Left ventricle myocardium inferior (tissue), 1 donor: ENCODE results near the gene IL26. TPM values are rescaled to one million over a fixed set of nuclear protein-coding genes. Genes with fewer than 3 reads are reported as not detected.

Source experiments
- DNase-seq: peaks from one replicate; pipeline ENCODE4 v3.0.0-alpha.2; 2020
- H3K27ac ChIP-seq: fragments of 200-600 bp; replicated peaks from 2 replicates; pipeline ENCODE4 v1.8.0; 2021
- H3K27me3 ChIP-seq: fragments of 200-600 bp; 2 replicates; pipeline ENCODE4 v1.8.0; 2021; ENCODE audit warnings: low read depth
- H3K36me3 ChIP-seq: fragments of 200-600 bp; 2 replicates; pipeline ENCODE4 v1.8.0; 2021
- H3K4me1 ChIP-seq: fragments of 200-600 bp; 2 replicates; pipeline ENCODE4 v1.8.0; 2021
- H3K4me3 ChIP-seq: fragments of 200-600 bp; 2 replicates; pipeline ENCODE4 v1.8.0; 2021; ENCODE audit warnings: mild to moderate bottlenecking, moderate library complexity
- H3K9me3 ChIP-seq: fragments of 200-600 bp; replicated peaks from 2 replicates; pipeline ENCODE4 v1.8.0; 2021
- CTCF ChIP-seq: fragments of 200-600 bp; IDR thresholded peaks from 2 replicates; pipeline ENCODE4 v1.8.0; 2021; ENCODE audit warnings: antibody characterized with exemption, mild to moderate bottlenecking, borderline replicate concordance
- intact Hi-C: fragments of 100-400 bp; cut with micrococcal nuclease; formaldehyde crosslinking; loops from one replicate; pipeline ENCODE4 v1.11.0; 2022
- total RNA-seq: library from RNA; stranded (reverse); fragmentation: NEBNext Ultra II Directional; extraction: Animal tissue kit (Norgen Biotek cat#: 25700); gene quantifications from one replicate; pipeline ENCODE4 v1.2.1, GENCODE V29; 2021
- donor health status: DM: no; HTN: yes; CAD: no; lungs with severe emphysema.

IL26 gene
- total RNA-seq, 1 donor from 2014 or later, result not detected

- intact Hi-C loops, result no loop called here
- TF ChIP-seq CTCF, result no peak
- Histone ChIP-seq H3K27me3 (no peaks in the 10 kb centered on the region), H3K36me3 (no peaks in the 10 kb centered on the region), H3K4me3 (no peak overlapping the region), H3K9me3 (no peaks in the 10 kb centered on the region), H3K27ac (no peak overlapping the region), H3K4me1 (no peaks in the 10 kb centered on the region)
- DNase-seq, result no peak
These were observed 43.4 kb upstream of the IL26 start for GRCh38 chr12:68268967-68269366.

GRCh38 chr12:68267892-68268396, 42.3 kb upstream of the IL26 start:
- H3K36me3 ChIP-seq, result no peaks in the 10 kb centered on the region
- H3K27me3 ChIP-seq, result no peaks in the 10 kb centered on the region
- intact Hi-C loops, result no loop called here
- H3K27ac ChIP-seq, result no peak overlapping the region
- no peaks in the 10 kb centered on the region for H3K9me3 ChIP-seq
- H3K4me1 ChIP-seq, result no peaks in the 10 kb centered on the region
- no peak for DNase-seq
- no peak for TF ChIP-seq CTCF
- no peak overlapping the region for H3K4me3 ChIP-seq

- H3K4me1 ChIP-seq, result no peaks in the 10 kb centered on the region
- H3K27me3 ChIP-seq, result no peaks in the 10 kb centered on the region
- no peak overlapping the region for H3K4me3 ChIP-seq
- no peaks in the 10 kb centered on the region for H3K9me3 ChIP-seq
- TF ChIP-seq CTCF, result no peak
- no peak overlapping the region for H3K27ac ChIP-seq
- intact Hi-C loops, result no loop called here
- H3K36me3 ChIP-seq, result no peaks in the 10 kb centered on the region
- DNase-seq, result no peak
These were observed 39.2 kb upstream of the IL26 start for GRCh38 chr12:68264857-68265256.

GRCh38 chr12:68264158-68264855, 38.7 kb upstream of the IL26 start:
- Histone ChIP-seq H3K36me3 (no peaks in the 10 kb centered on the region), H3K9me3 (no peaks in the 10 kb centered on the region), H3K27me3 (peaks cover 4% of the 10 kb centered on the region), H3K4me1 (no peaks in the 10 kb centered on the region), H3K27ac (no peak overlapping the region), H3K4me3 (no peak overlapping the region)
- no peak for DNase-seq
- no peak for TF ChIP-seq CTCF
- intact Hi-C loops, result no loop called here

GRCh38 chr12:68263366-68263765, 37.8 kb upstream of the IL26 start:
- H3K9me3 ChIP-seq, result no peaks in the 10 kb centered on the region
- intact Hi-C loops, result no loop called here
- no peak for TF ChIP-seq CTCF
- H3K36me3 ChIP-seq, result no peaks in the 10 kb centered on the region
- peaks cover 5% of the 10 kb centered on the region for H3K27me3 ChIP-seq
- DNase-seq, result no peak
- no peak overlapping the region for H3K4me3 ChIP-seq
- H3K4me1 ChIP-seq, result no peaks in the 10 kb centered on the region
- no peak overlapping the region for H3K27ac ChIP-seq
